ENCODE data around the gene TAS2R4. TPM values are rescaled to one million over a fixed set of nuclear protein-coding genes. Genes with fewer than 3 reads are reported as not detected.
"Not testable (repeated sequence)": the region's sequence is repeated elsewhere in the genome, so short reads cannot be mapped to it uniquely, and the experiment has no call there.

The TAS2R4 gene
- total and polyA plus RNA-seq, 2 experiments from 2014 or later, result 0.22 to 2.5 TPM

DNA sequence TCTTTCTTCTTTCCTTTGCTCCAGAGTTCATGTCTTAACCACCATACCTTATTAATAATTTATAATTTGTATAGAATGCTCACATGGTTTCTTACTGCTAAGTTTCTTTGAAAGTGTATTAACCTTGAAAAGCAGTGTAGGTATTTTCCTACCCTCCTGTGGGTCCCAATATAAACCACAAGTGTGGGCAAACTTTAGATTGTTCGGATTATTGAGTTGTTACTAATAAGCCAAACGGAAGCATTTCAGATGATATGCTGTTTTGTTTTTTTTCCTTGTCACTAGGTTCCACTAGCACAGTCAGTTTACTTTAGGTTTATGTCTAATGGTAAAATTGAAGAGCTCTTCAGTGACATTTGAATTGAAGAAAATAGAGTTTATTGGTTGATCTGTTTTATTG is 28.1 kb upstream of the TAS2R4 start:
- Histone ChIP-seq H3K4me3 (no peak overlapping the region), H3K9me3 (ENCODE audit: low read depth) (peaks cover 3% of the 10 kb centered on the region), H3K4me1 (ENCODE audit: low read depth) (no peaks in the 10 kb centered on the region), H3K27ac (no peak overlapping the region), H3K27me3 (no peaks in the 10 kb centered on the region), H3K36me3 (peaks cover 71% of the 10 kb centered on the region)
- DNase-seq (ENCODE audit: low read depth in 1 of 2, low spot score in 1 of 2), result no peak
- TF ChIP-seq, protein P1, sequence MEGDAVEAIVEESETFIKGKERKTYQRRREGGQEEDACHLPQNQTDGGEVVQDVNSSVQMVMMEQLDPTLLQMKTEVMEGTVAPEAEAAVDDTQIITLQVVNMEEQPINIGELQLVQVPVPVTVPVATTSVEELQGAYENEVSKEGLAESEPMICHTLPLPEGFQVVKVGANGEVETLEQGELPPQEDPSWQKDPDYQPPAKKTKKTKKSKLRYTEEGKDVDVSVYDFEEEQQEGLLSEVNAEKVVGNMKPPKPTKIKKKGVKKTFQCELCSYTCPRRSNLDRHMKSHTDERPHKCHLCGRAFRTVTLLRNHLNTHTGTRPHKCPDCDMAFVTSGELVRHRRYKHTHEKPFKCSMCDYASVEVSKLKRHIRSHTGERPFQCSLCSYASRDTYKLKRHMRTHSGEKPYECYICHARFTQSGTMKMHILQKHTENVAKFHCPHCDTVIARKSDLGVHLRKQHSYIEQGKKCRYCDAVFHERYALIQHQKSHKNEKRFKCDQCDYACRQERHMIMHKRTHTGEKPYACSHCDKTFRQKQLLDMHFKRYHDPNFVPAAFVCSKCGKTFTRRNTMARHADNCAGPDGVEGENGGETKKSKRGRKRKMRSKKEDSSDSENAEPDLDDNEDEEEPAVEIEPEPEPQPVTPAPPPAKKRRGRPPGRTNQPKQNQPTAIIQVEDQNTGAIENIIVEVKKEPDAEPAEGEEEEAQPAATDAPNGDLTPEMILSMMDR (IDR thresholded peaks at IDR 0.05; ENCODE audit: low read depth, low read length), result no peak

DNA sequence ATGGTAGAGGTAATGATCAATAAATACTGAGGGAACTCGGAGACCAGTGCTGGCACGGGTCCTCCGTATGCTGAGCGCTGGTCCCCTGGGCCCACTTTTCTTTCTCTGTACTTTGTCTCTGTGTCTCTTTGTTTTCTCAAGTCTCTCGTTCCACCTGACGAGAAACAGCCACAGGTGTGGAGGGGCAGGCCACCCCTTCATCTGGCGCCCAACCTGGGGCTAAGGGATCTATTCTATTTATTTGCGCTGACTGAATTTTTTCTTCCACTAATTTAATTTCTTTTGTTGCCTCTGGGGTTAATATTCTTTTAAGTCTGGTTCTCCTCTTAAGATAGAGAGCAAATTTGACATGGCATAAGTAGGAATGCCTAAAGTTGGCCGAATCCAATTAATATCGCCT is 24.6 kb upstream of the TAS2R4 start:
- H3K9me3 ChIP-seq (ENCODE audit: low read depth); H3K27me3 ChIP-seq; H3K4me3 ChIP-seq; H3K27ac ChIP-seq; H3K4me1 ChIP-seq (ENCODE audit: low read depth): not testable (repeated sequence)
- H3K36me3 ChIP-seq, result peaks cover 38% of the 10 kb centered on the region
- peak in 1 of 2 donors; percentile 21 for DNase-seq (ENCODE audit: low read depth in 1 of 2, low spot score in 1 of 2)

DNA sequence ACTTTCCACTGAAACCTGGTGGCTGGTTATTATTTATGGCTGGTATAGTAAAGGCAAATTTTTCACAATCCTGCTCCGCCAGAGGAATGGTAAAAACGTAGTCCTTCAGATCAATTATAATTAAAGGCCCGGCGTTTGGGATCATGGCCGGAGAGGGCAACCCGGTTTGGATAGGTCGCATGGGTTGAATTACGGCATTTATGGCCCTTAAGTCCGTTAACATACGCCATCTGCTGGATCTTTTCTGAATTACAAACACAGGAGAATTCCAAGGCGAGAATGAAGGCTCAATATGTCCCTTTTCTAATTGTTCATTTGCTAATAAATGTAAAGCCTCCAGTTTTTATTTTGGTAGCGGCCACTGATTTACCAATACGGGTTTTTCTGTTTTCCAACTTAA is 23.8 kb upstream of the TAS2R4 start:
- Histone ChIP-seq H3K27me3 (no peaks in the 10 kb centered on the region), H3K27ac (no peak overlapping the region), H3K4me1 (ENCODE audit: low read depth) (no peaks in the 10 kb centered on the region), H3K9me3 (ENCODE audit: low read depth) (peaks cover 3% of the 10 kb centered on the region), H3K36me3 (peaks cover 38% of the 10 kb centered on the region), H3K4me3 (no peak overlapping the region)
- DNase-seq (ENCODE audit: low read depth in 1 of 2, low spot score in 1 of 2), result peak in 1 of 2 donors; percentile 2
- TF ChIP-seq, protein P1 (IDR thresholded peaks at IDR 0.05; ENCODE audit: low read depth, low read length), result no peak

DNA sequence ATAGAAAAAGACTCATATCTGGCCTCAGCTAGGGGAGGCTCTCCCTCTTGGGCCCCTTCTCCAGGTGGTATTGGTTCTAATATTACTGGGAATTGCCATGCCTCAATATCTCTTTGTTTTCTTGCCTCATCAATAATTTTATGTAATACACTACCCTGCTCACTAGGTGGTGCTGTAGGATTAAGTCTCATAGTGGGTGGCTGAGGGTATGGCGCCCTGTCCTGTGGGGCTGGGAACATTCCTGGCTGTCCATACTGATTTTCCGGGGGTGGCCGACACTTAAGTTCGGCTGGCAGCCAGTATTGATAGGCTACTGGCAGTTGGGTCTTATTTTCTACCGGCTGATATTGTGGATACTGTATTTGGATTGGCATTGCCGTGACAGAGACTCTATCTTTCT is 21.5 kb upstream of the TAS2R4 start:
- Histone ChIP-seq H3K9me3 (ENCODE audit: low read depth) (peaks cover 3% of the 10 kb centered on the region), H3K27ac (no peak overlapping the region), H3K4me1 (ENCODE audit: low read depth) (no peaks in the 10 kb centered on the region), H3K36me3 (peaks cover 21% of the 10 kb centered on the region), H3K27me3 (no peaks in the 10 kb centered on the region), H3K4me3 (no peak overlapping the region)
- TF ChIP-seq, protein P1 (IDR thresholded peaks at IDR 0.05; ENCODE audit: low read depth, low read length), result peak; percentile 38
- DNase-seq (ENCODE audit: low read depth in 1 of 2, low spot score in 1 of 2), result peak; percentile 28 to 52

DNA sequence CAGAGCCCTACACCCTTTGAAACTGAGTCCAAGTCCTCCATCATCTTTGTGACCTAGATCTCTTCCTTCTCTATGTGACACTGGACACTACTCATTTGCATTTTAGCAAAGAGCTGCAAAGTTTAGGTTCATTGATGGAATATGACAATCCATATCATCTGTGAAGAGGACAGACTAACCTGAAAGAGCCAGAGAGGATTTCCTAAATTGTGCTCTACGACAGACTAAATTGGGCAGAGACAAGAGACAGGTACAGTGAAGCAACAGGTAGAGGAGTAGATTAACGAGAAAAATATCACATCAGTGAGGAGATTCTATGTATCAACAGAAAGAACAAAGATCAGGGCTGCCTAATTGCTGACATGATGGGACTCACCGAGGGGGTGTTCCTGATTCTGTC is 12.7 kb upstream of the TAS2R4 start, which contains the start of gene TAS2R3:
TAS2R3 (plus strand) TSS at position 301 of the 400 bp plus-strand sequence; CDS start at position 363, 62 bp downstream.
- H3K4me3 ChIP-seq, result no peak within 1 kb of the TSS
- no peaks in the 10 kb centered on the region for H3K9me3 ChIP-seq (ENCODE audit: low read depth)
- no peaks in the 10 kb centered on the region for H3K27me3 ChIP-seq
- no peaks in the 10 kb centered on the region for H3K36me3 ChIP-seq
- no peaks in the 10 kb centered on the region for H3K4me1 ChIP-seq (ENCODE audit: low read depth)
- no peak for DNase-seq (ENCODE audit: low read depth in 1 of 2, low spot score in 1 of 2)
- no peak within 1 kb of the TSS for H3K27ac ChIP-seq
- TF ChIP-seq, protein P1 (IDR thresholded peaks at IDR 0.05; ENCODE audit: low read depth, low read length), result no peak

DNA sequence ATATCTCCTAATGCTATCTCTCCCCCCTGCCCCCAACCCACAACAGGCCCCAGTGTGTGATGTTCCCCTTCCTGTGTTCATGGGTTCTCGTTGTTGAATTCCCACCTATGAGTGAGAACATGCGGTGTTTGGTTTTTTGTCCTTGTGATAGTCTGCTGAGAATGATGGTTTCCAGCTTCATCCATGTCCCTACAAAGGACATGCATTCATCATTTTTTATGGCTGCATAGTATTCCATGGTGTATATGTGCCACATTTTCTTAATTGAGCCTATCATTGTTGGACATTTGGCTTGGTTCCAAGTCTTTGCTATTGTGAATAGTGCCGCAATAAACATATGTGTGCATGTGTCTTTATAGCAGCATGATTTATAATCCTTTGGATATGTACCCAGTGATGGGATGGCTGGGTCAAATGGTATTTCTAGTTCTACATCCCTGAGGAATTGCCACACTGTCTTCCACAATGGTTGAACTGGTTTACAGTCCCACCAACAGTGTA is 6.3 kb upstream of the TAS2R4 start:
- not testable (repeated sequence) for H3K27me3 ChIP-seq; H3K9me3 ChIP-seq (ENCODE audit: low read depth); H3K36me3 ChIP-seq; H3K4me1 ChIP-seq (ENCODE audit: low read depth); DNase-seq (ENCODE audit: low read depth in 1 of 2, low spot score in 1 of 2); H3K27ac ChIP-seq; H3K4me3 ChIP-seq

Measured in cardiac muscle cell (in vitro differentiated cells and primary cell).